Measurements from ENCODE around the gene FAM9A. TPM values are rescaled to one million over a fixed set of nuclear protein-coding genes. Genes with fewer than 3 reads are reported as not detected.

Gene FAM9A
- not detected for polyA plus RNA-seq

- Histone ChIP-seq H3K4me3 (ENCODE audit: low read depth in 1 of 2, low read length in 2 of 2) (no peak within 1 kb of the TSS), H3K9me3 (ENCODE audit: control insufficient read depth in 2 of 2, insufficient read depth in 1 of 2, low read depth in 1 of 2, low read length in 1 of 2) (peaks cover 0 to 6% of the 10 kb centered on the region in 2 donors), H3K27ac (ENCODE audit: low read depth in 2 of 2, low read length in 1 of 2) (no peak within 1 kb of the TSS), H3K4me1 (ENCODE audit: control insufficient read depth in 2 of 2, insufficient read depth in 2 of 2, low read length in 1 of 2) (no peaks in the 10 kb centered on the region), H3K27me3 (ENCODE audit: control insufficient read depth in 1 of 2, insufficient read depth in 2 of 2, low read length in 2 of 2) (no peaks in the 10 kb centered on the region), H3K36me3 (ENCODE audit: control insufficient read depth in 2 of 2, insufficient read depth in 2 of 2, low read length in 1 of 2) (no peaks in the 10 kb centered on the region)
- 94% methylated on average over 31 to 32 of the region's 32 CpGs for WGBS, 2 donors
Observed at GRCh38 chrX:8801041-8801599, at the start of gene FAM9A. TSS of gene FAM9A (minus strand) at chrX:8801383. CDS start at chrX:8800171, 1,212 bp downstream.

- Histone ChIP-seq H3K36me3 (ENCODE audit: control insufficient read depth in 2 of 2, insufficient read depth in 2 of 2, low read length in 1 of 2) (no peaks in the 10 kb centered on the region), H3K4me3 (ENCODE audit: low read depth in 1 of 2, low read length in 2 of 2) (no peak overlapping the region), H3K27ac (ENCODE audit: low read depth in 2 of 2, low read length in 1 of 2) (no peak overlapping the region), H3K4me1 (ENCODE audit: control insufficient read depth in 2 of 2, insufficient read depth in 2 of 2, low read length in 1 of 2) (no peaks in the 10 kb centered on the region), H3K27me3 (ENCODE audit: control insufficient read depth in 1 of 2, insufficient read depth in 2 of 2, low read length in 2 of 2) (no peaks in the 10 kb centered on the region), H3K9me3 (ENCODE audit: control insufficient read depth in 2 of 2, insufficient read depth in 1 of 2, low read depth in 1 of 2, low read length in 1 of 2) (no peaks in the 10 kb centered on the region)
- WGBS, 2 donors: 81 to 89% methylated on average over 6 of the region's 6 CpGs
Observed at GRCh38 chrX:8850478-8850877, 49.3 kb upstream of the FAM9A start.

DNA sequence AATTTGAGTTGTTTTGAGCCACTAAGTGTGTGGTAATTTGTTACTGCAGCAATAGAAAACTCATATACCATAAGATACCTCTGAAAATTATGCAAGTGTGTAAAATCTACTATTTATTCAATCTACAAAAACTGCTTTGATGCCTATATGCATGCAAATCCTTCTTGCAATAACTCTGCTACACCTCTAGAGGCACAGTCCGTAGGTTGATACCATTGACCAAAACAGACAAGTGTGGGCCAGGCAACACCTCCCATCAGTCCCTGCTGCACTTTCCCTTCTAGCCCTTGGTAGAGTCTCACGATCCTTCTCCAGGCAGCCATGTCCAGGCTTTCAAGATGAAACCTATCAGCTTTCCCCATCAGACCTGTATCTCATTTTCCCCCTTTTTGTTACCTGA, 48.8 kb upstream of the FAM9A start:
- no peaks in the 10 kb centered on the region for H3K27me3 ChIP-seq (ENCODE audit: control insufficient read depth in 1 of 2, insufficient read depth in 2 of 2, low read length in 2 of 2)
- H3K36me3 ChIP-seq (ENCODE audit: control insufficient read depth in 2 of 2, insufficient read depth in 2 of 2, low read length in 1 of 2): no peaks in the 10 kb centered on the region
- 64 to 87% methylated on average over 2 of the region's 2 CpGs for WGBS, 2 donors

DNA sequence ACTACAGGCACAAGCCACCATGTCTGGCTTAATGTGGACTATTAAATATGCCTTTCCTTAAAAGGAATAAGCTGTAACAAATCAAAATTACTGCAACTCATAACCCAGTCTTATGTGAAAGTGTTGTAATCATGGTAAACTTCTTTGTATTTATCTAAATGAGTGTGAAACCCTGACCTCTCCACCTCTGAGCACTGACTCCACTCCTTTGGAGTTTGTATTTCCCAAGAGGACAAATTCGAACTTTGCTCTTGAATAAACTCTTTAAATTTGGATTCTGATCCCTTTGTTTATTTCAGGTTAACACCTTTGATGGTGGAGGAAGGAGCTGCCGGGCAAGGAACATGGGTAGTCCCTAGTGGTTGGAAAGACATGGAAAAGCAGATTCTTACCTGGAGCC, 48.3 kb upstream of the FAM9A start:
- Histone ChIP-seq H3K36me3 (ENCODE audit: control insufficient read depth in 2 of 2, insufficient read depth in 2 of 2, low read length in 1 of 2) (no peaks in the 10 kb centered on the region), H3K4me1 (ENCODE audit: control insufficient read depth in 2 of 2, insufficient read depth in 2 of 2, low read length in 1 of 2) (no peaks in the 10 kb centered on the region), H3K4me3 (ENCODE audit: low read depth in 1 of 2, low read length in 2 of 2) (no peak overlapping the region), H3K9me3 (ENCODE audit: control insufficient read depth in 2 of 2, insufficient read depth in 1 of 2, low read depth in 1 of 2, low read length in 1 of 2) (no peaks in the 10 kb centered on the region), H3K27ac (ENCODE audit: low read depth in 2 of 2, low read length in 1 of 2) (no peak overlapping the region), H3K27me3 (ENCODE audit: control insufficient read depth in 1 of 2, insufficient read depth in 2 of 2, low read length in 2 of 2) (no peaks in the 10 kb centered on the region)
- WGBS, 2 donors: 42 to 77% methylated on average over 2 of the region's 2 CpGs

More for the DNA sequence above, 48.8 kb upstream of the FAM9A start:
- no peak overlapping the region for H3K4me3 ChIP-seq (ENCODE audit: low read depth in 1 of 2, low read length in 2 of 2)
- H3K4me1 ChIP-seq (ENCODE audit: control insufficient read depth in 2 of 2, insufficient read depth in 2 of 2, low read length in 1 of 2): no peaks in the 10 kb centered on the region
- no peaks in the 10 kb centered on the region for H3K9me3 ChIP-seq (ENCODE audit: control insufficient read depth in 2 of 2, insufficient read depth in 1 of 2, low read depth in 1 of 2, low read length in 1 of 2)
- H3K27ac ChIP-seq (ENCODE audit: low read depth in 2 of 2, low read length in 1 of 2): no peak overlapping the region

DNA sequence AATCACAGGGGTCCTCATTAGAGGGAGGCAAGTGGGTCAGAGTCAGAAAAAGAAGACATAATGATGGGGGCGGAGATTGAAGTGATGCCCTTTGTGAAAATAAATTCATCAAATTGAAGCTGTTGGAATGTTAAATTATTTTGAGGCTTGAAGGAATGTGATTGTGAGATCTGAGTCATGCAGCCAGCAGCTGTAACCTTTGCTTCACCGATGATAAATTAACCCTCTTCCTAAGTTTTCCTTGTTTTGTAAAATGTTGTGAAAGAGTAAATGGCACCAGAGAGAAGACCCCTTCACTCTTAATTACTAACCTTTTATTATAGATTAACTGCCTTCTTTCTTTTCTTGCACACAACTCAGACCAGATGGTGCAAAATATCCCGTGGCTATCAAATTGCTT, 47.7 kb upstream of the FAM9A start:
- Histone ChIP-seq H3K4me3 (ENCODE audit: low read depth in 1 of 2, low read length in 2 of 2) (no peak overlapping the region), H3K9me3 (ENCODE audit: control insufficient read depth in 2 of 2, insufficient read depth in 1 of 2, low read depth in 1 of 2, low read length in 1 of 2) (no peaks in the 10 kb centered on the region), H3K36me3 (ENCODE audit: control insufficient read depth in 2 of 2, insufficient read depth in 2 of 2, low read length in 1 of 2) (no peaks in the 10 kb centered on the region), H3K27me3 (ENCODE audit: control insufficient read depth in 1 of 2, insufficient read depth in 2 of 2, low read length in 2 of 2) (no peaks in the 10 kb centered on the region), H3K27ac (ENCODE audit: low read depth in 2 of 2, low read length in 1 of 2) (no peak overlapping the region), H3K4me1 (ENCODE audit: control insufficient read depth in 2 of 2, insufficient read depth in 2 of 2, low read length in 1 of 2) (no peaks in the 10 kb centered on the region)
- 49 to 60% methylated on average over 3 of the region's 3 CpGs for WGBS, 2 donors

DNA sequence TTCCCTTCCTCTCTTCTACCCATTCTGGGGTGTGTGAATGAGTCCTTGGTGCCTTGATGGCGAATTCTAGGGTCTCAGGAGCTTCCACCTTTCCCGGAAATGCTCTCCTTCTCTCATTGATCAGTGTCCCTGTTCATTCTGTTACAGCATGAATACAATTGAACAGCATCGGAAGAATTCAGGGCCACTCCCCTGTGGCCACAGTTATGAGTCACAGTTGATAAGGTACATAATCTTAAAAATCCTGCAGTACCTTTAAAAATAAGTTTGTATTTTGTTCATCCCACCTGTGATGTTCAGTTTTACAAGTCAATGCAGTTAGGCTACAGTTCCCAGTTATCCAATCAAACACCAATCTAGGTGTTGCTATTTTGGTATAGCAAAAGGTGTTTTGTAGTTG, 47.3 kb upstream of the FAM9A start:
- H3K27me3 ChIP-seq (ENCODE audit: control insufficient read depth in 1 of 2, insufficient read depth in 2 of 2, low read length in 2 of 2): no peaks in the 10 kb centered on the region

DNA sequence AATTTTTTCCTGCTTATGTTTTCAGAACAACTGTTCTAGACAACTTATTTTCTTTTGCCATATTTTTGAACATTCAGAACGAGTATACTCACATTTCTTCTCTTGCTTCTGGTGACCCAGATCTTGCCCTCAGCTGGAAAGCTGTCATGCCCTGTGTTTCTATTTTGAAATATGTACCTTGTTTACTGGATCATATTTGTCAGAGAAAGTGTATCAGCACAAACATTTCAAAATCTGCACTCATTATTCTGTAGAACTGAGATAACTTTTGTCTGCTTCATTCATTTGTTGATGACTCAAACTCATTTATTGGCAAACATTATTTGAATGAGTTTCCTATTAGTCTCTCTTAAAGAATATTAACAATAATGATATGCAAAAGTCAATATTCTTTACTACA, 46.2 kb upstream of the FAM9A start:
- H3K9me3 ChIP-seq (ENCODE audit: control insufficient read depth in 2 of 2, insufficient read depth in 1 of 2, low read depth in 1 of 2, low read length in 1 of 2): no peaks in the 10 kb centered on the region
- H3K4me3 ChIP-seq (ENCODE audit: low read depth in 1 of 2, low read length in 2 of 2): no peak overlapping the region
- H3K27ac ChIP-seq (ENCODE audit: low read depth in 2 of 2, low read length in 1 of 2): no peak overlapping the region
- WGBS, 2 donors: 40 to 56% methylated on average over 1 of the region's 1 CpG
- H3K27me3 ChIP-seq (ENCODE audit: control insufficient read depth in 1 of 2, insufficient read depth in 2 of 2, low read length in 2 of 2): no peaks in the 10 kb centered on the region
- H3K4me1 ChIP-seq (ENCODE audit: control insufficient read depth in 2 of 2, insufficient read depth in 2 of 2, low read length in 1 of 2): no peaks in the 10 kb centered on the region
- no peaks in the 10 kb centered on the region for H3K36me3 ChIP-seq (ENCODE audit: control insufficient read depth in 2 of 2, insufficient read depth in 2 of 2, low read length in 1 of 2)

More for the DNA sequence above, 47.3 kb upstream of the FAM9A start:
- no peaks in the 10 kb centered on the region for H3K36me3 ChIP-seq (ENCODE audit: control insufficient read depth in 2 of 2, insufficient read depth in 2 of 2, low read length in 1 of 2)
- no peak overlapping the region for H3K27ac ChIP-seq (ENCODE audit: low read depth in 2 of 2, low read length in 1 of 2)
- 56 to 63% methylated on average over 3 of the region's 3 CpGs for WGBS, 2 donors
- H3K4me3 ChIP-seq (ENCODE audit: low read depth in 1 of 2, low read length in 2 of 2): no peak overlapping the region
- H3K4me1 ChIP-seq (ENCODE audit: control insufficient read depth in 2 of 2, insufficient read depth in 2 of 2, low read length in 1 of 2): no peaks in the 10 kb centered on the region
- H3K9me3 ChIP-seq (ENCODE audit: control insufficient read depth in 2 of 2, insufficient read depth in 1 of 2, low read depth in 1 of 2, low read length in 1 of 2): no peaks in the 10 kb centered on the region

DNA sequence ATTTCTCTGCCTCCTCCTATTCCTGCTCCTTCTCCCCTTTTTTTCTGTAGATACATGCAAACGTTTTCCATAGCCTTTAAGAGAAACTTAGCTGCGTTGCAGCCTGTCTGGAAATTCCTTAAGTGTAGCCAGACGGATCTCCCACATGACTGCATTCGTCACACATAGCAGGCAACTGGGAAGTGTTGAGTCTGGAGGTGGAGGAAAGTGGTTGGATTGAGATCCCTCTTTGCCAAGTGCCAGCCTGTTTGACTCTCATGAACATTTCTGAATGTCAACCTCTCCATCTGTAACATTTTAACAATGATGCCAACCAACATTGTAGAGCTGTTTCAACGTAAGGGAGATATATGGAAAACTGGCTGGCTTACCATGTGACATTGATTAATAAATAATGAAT, 45.1 kb upstream of the FAM9A start:
- no peak overlapping the region for H3K27ac ChIP-seq (ENCODE audit: low read depth in 2 of 2, low read length in 1 of 2)
- no peaks in the 10 kb centered on the region for H3K27me3 ChIP-seq (ENCODE audit: control insufficient read depth in 1 of 2, insufficient read depth in 2 of 2, low read length in 2 of 2)
- H3K36me3 ChIP-seq (ENCODE audit: control insufficient read depth in 2 of 2, insufficient read depth in 2 of 2, low read length in 1 of 2): no peaks in the 10 kb centered on the region
- no peaks in the 10 kb centered on the region for H3K4me1 ChIP-seq (ENCODE audit: control insufficient read depth in 2 of 2, insufficient read depth in 2 of 2, low read length in 1 of 2)
- H3K9me3 ChIP-seq (ENCODE audit: control insufficient read depth in 2 of 2, insufficient read depth in 1 of 2, low read depth in 1 of 2, low read length in 1 of 2): no peaks in the 10 kb centered on the region
- 39 to 51% methylated on average over 5 of the region's 5 CpGs for WGBS, 2 donors
- no peak overlapping the region for H3K4me3 ChIP-seq (ENCODE audit: low read depth in 1 of 2, low read length in 2 of 2)

GRCh38 chrX:8845469-8845868, 44.3 kb upstream of the FAM9A start:
- 82 to 86% methylated on average over 10 of the region's 10 CpGs for WGBS, 2 donors
- H3K36me3 ChIP-seq (ENCODE audit: control insufficient read depth in 2 of 2, insufficient read depth in 2 of 2, low read length in 1 of 2): no peaks in the 10 kb centered on the region
- H3K27ac ChIP-seq (ENCODE audit: low read depth in 2 of 2, low read length in 1 of 2): no peak overlapping the region
- no peaks in the 10 kb centered on the region for H3K4me1 ChIP-seq (ENCODE audit: control insufficient read depth in 2 of 2, insufficient read depth in 2 of 2, low read length in 1 of 2)
- H3K27me3 ChIP-seq (ENCODE audit: control insufficient read depth in 1 of 2, insufficient read depth in 2 of 2, low read length in 2 of 2): no peaks in the 10 kb centered on the region
- no peak overlapping the region for H3K4me3 ChIP-seq (ENCODE audit: low read depth in 1 of 2, low read length in 2 of 2)
- H3K9me3 ChIP-seq (ENCODE audit: control insufficient read depth in 2 of 2, insufficient read depth in 1 of 2, low read depth in 1 of 2, low read length in 1 of 2): no peaks in the 10 kb centered on the region

GRCh38 chrX:8845060-8845459, 43.9 kb upstream of the FAM9A start:
- Histone ChIP-seq H3K9me3 (ENCODE audit: control insufficient read depth in 2 of 2, insufficient read depth in 1 of 2, low read depth in 1 of 2, low read length in 1 of 2) (no peaks in the 10 kb centered on the region), H3K4me3 (ENCODE audit: low read depth in 1 of 2, low read length in 2 of 2) (no peak overlapping the region), H3K27ac (ENCODE audit: low read depth in 2 of 2, low read length in 1 of 2) (no peak overlapping the region), H3K27me3 (ENCODE audit: control insufficient read depth in 1 of 2, insufficient read depth in 2 of 2, low read length in 2 of 2) (no peaks in the 10 kb centered on the region), H3K36me3 (ENCODE audit: control insufficient read depth in 2 of 2, insufficient read depth in 2 of 2, low read length in 1 of 2) (no peaks in the 10 kb centered on the region), H3K4me1 (ENCODE audit: control insufficient read depth in 2 of 2, insufficient read depth in 2 of 2, low read length in 1 of 2) (no peaks in the 10 kb centered on the region)
- 76 to 80% methylated on average over 11 of the region's 11 CpGs for WGBS, 2 donors

Data from esophagus (tissue), 2 donors.